ENCODE data around the gene SIGLEC1.

The SIGLEC1 gene

DNA sequence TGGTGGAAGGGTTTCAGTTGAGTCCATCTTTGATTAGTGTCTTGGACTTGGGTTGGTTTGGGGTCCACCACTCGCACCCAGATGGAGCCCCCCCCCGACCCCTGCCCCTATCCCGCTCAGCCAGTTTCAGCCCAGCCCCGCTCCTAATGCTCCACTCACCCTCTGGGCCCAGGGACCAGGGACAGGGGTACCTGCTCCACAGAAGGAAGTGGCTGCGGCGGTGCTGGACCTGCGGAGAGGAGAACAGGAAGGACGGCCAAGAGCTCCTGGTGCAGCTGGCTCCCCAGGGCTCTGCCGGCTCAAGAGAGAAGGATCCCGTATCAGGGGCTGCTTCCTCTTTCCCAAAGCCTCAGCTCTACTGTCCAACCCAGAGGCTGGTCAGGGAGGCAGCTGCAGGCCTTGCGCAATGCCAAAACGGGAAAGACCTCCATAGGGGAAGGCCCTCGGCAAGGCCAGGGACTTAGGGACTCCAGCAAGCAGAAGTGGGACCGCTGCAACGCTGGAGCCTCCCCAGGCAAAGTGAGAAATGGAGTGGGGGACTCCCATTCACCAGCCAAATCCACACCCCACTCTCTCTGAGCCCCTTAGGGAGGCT lies at the start of gene SIGLEC1:
TSS of gene SIGLEC1 (minus strand) at position 322 of the 595 bp plus-strand sequence. CDS start 5,472 bp downstream, outside the sequence.
- no peaks in the 10 kb centered on the region for H3K36me3 ChIP-seq (ENCODE audit: control insufficient read depth in 2 of 2, insufficient read depth in 2 of 2, low read length in 2 of 2)
- H3K9me3 ChIP-seq (ENCODE audit: control insufficient read depth in 2 of 2, low read length in 2 of 2): no peaks in the 10 kb centered on the region
- H3K9ac ChIP-seq (ENCODE audit: low read length in 2 of 2): no peak within 1 kb of the TSS
- H3K27me3 ChIP-seq (ENCODE audit: control insufficient read depth in 1 of 2, insufficient read depth in 2 of 2, low read length in 2 of 2): no peaks in the 10 kb centered on the region
- no peak within 1 kb of the TSS for H3K27ac ChIP-seq (ENCODE audit: low read length)
- H3K4me1 ChIP-seq (ENCODE audit: control insufficient read depth, insufficient read depth, low read length): peaks cover 9% of the 10 kb centered on the region
- no peak within 1 kb of the TSS for H3K4me3 ChIP-seq (ENCODE audit: low read length in 2 of 2)

GRCh38 chr20:3760655-3761348 lies 48.4 kb upstream of the SIGLEC1 start:
- H3K27me3 ChIP-seq (ENCODE audit: control insufficient read depth in 1 of 2, insufficient read depth in 2 of 2, low read length in 2 of 2): no peaks in the 10 kb centered on the region
- H3K4me1 ChIP-seq (ENCODE audit: control insufficient read depth, insufficient read depth, low read length): peaks cover 64% of the 10 kb centered on the region

GRCh38 chr20:3759884-3760283 lies 47.5 kb upstream of the SIGLEC1 start:
- H3K9me3 ChIP-seq (ENCODE audit: control insufficient read depth in 2 of 2, low read length in 2 of 2): no peaks in the 10 kb centered on the region
- peaks cover 28 to 29% of the 10 kb centered on the region in 2 donors for H3K36me3 ChIP-seq (ENCODE audit: control insufficient read depth in 2 of 2, insufficient read depth in 2 of 2, low read length in 2 of 2)
- H3K4me1 ChIP-seq (ENCODE audit: control insufficient read depth, insufficient read depth, low read length): peaks cover 54% of the 10 kb centered on the region
- no peaks in the 10 kb centered on the region for H3K27me3 ChIP-seq (ENCODE audit: control insufficient read depth in 1 of 2, insufficient read depth in 2 of 2, low read length in 2 of 2)
- peak overlapping the region in 1 of 2 donors; percentile 13 for H3K9ac ChIP-seq (ENCODE audit: low read length in 2 of 2)
- peak overlapping the region; percentile 89 for H3K27ac ChIP-seq (ENCODE audit: low read length)
- H3K4me3 ChIP-seq (ENCODE audit: low read length in 2 of 2): peak overlapping the region in 1 of 2 donors; percentile 15

More at GRCh38 chr20:3760655-3761348, 48.4 kb upstream of the SIGLEC1 start:
- Histone ChIP-seq H3K27ac (ENCODE audit: low read length) (peak overlapping the region; percentile 89), H3K9ac (ENCODE audit: low read length in 2 of 2) (peak overlapping the region in 1 of 2 donors; percentile 36), H3K9me3 (ENCODE audit: control insufficient read depth in 2 of 2, low read length in 2 of 2) (no peaks in the 10 kb centered on the region), H3K4me3 (ENCODE audit: low read length in 2 of 2) (peak overlapping the region in 1 of 2 donors; percentile 1), H3K36me3 (ENCODE audit: control insufficient read depth in 2 of 2, insufficient read depth in 2 of 2, low read length in 2 of 2) (peaks cover 21 to 23% of the 10 kb centered on the region in 2 donors)

DNA sequence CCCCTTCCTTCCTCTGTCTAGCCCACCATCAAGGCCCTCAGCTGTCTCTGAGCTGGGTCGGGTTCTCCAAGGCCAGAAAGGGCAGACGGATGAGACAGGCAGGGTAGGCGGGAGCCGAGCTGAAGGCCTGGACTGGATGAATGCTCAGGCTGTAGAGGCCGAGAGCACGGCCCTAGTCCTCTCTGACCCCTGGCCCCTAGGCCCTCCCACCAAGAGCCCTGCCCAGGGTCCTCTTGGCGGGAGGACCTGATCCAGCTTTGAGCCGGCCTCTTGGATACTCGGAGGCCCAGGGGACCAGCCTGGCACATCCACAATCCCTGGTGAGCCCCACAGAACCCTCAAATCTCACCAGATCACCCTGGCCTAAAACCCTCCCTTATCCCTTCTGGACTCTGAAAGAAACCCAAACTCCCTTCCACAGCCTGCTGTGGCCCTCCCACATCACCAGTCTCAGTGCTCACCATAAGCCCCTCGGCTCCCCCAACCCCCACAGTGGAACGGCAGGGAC lies 47.0 kb upstream of the SIGLEC1 start:
- peaks cover 30 to 31% of the 10 kb centered on the region in 2 donors for H3K36me3 ChIP-seq (ENCODE audit: control insufficient read depth in 2 of 2, insufficient read depth in 2 of 2, low read length in 2 of 2)
- peaks cover 49% of the 10 kb centered on the region for H3K4me1 ChIP-seq (ENCODE audit: control insufficient read depth, insufficient read depth, low read length)
- H3K9ac ChIP-seq (ENCODE audit: low read length in 2 of 2): peak overlapping the region in 1 of 2 donors; percentile 51
- H3K9me3 ChIP-seq (ENCODE audit: control insufficient read depth in 2 of 2, low read length in 2 of 2): no peaks in the 10 kb centered on the region
- no peaks in the 10 kb centered on the region for H3K27me3 ChIP-seq (ENCODE audit: control insufficient read depth in 1 of 2, insufficient read depth in 2 of 2, low read length in 2 of 2)
- peak overlapping the region; percentile 89 for H3K27ac ChIP-seq (ENCODE audit: low read length)
- peak overlapping the region in 1 of 2 donors; percentile 15 for H3K4me3 ChIP-seq (ENCODE audit: low read length in 2 of 2)

GRCh38 chr20:3758566-3758965 lies 46.2 kb upstream of the SIGLEC1 start:
- Histone ChIP-seq H3K36me3 (ENCODE audit: control insufficient read depth in 2 of 2, insufficient read depth in 2 of 2, low read length in 2 of 2) (peaks cover 31 to 32% of the 10 kb centered on the region in 2 donors), H3K27ac (ENCODE audit: low read length) (peak overlapping the region; percentile 89), H3K9me3 (ENCODE audit: control insufficient read depth in 2 of 2, low read length in 2 of 2) (no peaks in the 10 kb centered on the region), H3K4me3 (ENCODE audit: low read length in 2 of 2) (no peak overlapping the region), H3K9ac (ENCODE audit: low read length in 2 of 2) (peak overlapping the region in 1 of 2 donors; percentile 51), H3K27me3 (ENCODE audit: control insufficient read depth in 1 of 2, insufficient read depth in 2 of 2, low read length in 2 of 2) (no peaks in the 10 kb centered on the region), H3K4me1 (ENCODE audit: control insufficient read depth, insufficient read depth, low read length) (peaks cover 44% of the 10 kb centered on the region)

DNA sequence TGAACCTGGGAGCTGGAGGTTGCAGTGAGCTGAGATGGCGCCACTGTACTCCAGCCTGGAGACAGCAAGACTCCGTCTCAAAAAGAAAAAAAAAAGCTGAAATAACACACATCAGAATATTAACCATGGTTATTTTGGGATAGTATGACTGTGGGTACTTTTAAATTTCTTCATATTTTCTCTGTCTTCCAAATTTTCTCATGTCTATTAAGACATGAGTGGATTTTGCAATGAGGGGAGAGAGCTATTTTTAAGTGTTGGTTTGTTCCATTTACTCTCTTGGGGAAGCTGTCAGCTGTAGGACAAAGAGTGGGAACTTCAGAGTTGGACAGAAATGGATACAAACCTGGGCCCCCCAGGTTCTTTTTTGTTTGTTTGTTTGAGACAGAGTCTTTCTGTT lies 44.9 kb upstream of the SIGLEC1 start:
- no peaks in the 10 kb centered on the region for H3K9me3 ChIP-seq (ENCODE audit: control insufficient read depth in 2 of 2, low read length in 2 of 2)
- no peaks in the 10 kb centered on the region for H3K27me3 ChIP-seq (ENCODE audit: control insufficient read depth in 1 of 2, insufficient read depth in 2 of 2, low read length in 2 of 2)
- no peak overlapping the region for H3K27ac ChIP-seq (ENCODE audit: low read length)
- no peak overlapping the region for H3K4me3 ChIP-seq (ENCODE audit: low read length in 2 of 2)
- no peak overlapping the region for H3K9ac ChIP-seq (ENCODE audit: low read length in 2 of 2)
- peaks cover 50% of the 10 kb centered on the region for H3K4me1 ChIP-seq (ENCODE audit: control insufficient read depth, insufficient read depth, low read length)
- H3K36me3 ChIP-seq (ENCODE audit: control insufficient read depth in 2 of 2, insufficient read depth in 2 of 2, low read length in 2 of 2): peaks cover 32 to 33% of the 10 kb centered on the region in 2 donors

DNA sequence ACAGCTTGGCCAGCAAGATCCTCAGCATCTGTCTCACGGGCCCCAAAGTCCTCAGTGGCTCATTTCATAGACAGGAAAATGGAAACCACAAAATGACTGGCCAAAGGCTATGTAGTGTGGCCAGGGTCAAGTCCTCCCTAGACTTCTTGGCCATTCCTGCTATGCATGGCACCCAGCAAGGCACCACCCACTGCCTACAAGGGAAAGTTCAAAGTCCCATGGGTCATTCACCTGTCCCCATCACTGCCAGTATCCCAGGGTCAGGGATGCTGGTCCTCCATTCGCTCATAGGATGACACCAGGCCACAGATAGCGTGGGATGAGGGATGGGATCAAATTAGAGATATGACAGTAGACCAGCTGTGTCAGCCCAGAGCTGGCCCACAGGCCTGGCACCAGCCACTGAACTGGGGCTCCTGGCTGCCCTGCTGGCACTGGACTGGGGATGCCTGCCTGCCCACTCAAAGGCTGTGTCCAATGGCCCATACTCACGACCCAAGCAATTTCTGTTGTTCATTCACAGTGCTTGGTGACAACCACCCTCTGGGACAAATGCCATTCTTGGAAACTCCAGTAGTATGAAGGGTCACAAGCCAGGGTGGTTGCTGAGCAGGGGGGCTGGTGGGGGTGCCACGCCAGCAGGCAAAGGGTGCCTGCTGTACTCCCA lies 43.5 kb upstream of the SIGLEC1 start:
- peaks cover 35 to 36% of the 10 kb centered on the region in 2 donors for H3K36me3 ChIP-seq (ENCODE audit: control insufficient read depth in 2 of 2, insufficient read depth in 2 of 2, low read length in 2 of 2)

GRCh38 chr20:3755269-3755668 lies 42.9 kb upstream of the SIGLEC1 start:
- H3K9ac ChIP-seq (ENCODE audit: low read length in 2 of 2): no peak overlapping the region

More for the DNA sequence above, 43.5 kb upstream of the SIGLEC1 start:
- Histone ChIP-seq H3K27me3 (ENCODE audit: control insufficient read depth in 1 of 2, insufficient read depth in 2 of 2, low read length in 2 of 2) (no peaks in the 10 kb centered on the region), H3K9me3 (ENCODE audit: control insufficient read depth in 2 of 2, low read length in 2 of 2) (no peaks in the 10 kb centered on the region), H3K27ac (ENCODE audit: low read length) (no peak overlapping the region), H3K4me3 (ENCODE audit: low read length in 2 of 2) (no peak overlapping the region), H3K9ac (ENCODE audit: low read length in 2 of 2) (no peak overlapping the region), H3K4me1 (ENCODE audit: control insufficient read depth, insufficient read depth, low read length) (peaks cover 38% of the 10 kb centered on the region)

GRCh38 chr20:3754276-3754630 lies 41.9 kb upstream of the SIGLEC1 start:
- Histone ChIP-seq H3K9ac (ENCODE audit: low read length in 2 of 2) (no peak overlapping the region), H3K4me3 (ENCODE audit: low read length in 2 of 2) (no peak overlapping the region), H3K27ac (ENCODE audit: low read length) (peak overlapping the region; percentile 31), H3K9me3 (ENCODE audit: control insufficient read depth in 2 of 2, low read length in 2 of 2) (no peaks in the 10 kb centered on the region), H3K27me3 (ENCODE audit: control insufficient read depth in 1 of 2, insufficient read depth in 2 of 2, low read length in 2 of 2) (no peaks in the 10 kb centered on the region), H3K36me3 (ENCODE audit: control insufficient read depth in 2 of 2, insufficient read depth in 2 of 2, low read length in 2 of 2) (peaks cover 33 to 40% of the 10 kb centered on the region in 2 donors), H3K4me1 (ENCODE audit: control insufficient read depth, insufficient read depth, low read length) (peaks cover 21% of the 10 kb centered on the region)

More at GRCh38 chr20:3755269-3755668, 42.9 kb upstream of the SIGLEC1 start:
- no peaks in the 10 kb centered on the region for H3K27me3 ChIP-seq (ENCODE audit: control insufficient read depth in 1 of 2, insufficient read depth in 2 of 2, low read length in 2 of 2)
- H3K36me3 ChIP-seq (ENCODE audit: control insufficient read depth in 2 of 2, insufficient read depth in 2 of 2, low read length in 2 of 2): peaks cover 38 to 41% of the 10 kb centered on the region in 2 donors
- H3K27ac ChIP-seq (ENCODE audit: low read length): no peak overlapping the region
- peaks cover 31% of the 10 kb centered on the region for H3K4me1 ChIP-seq (ENCODE audit: control insufficient read depth, insufficient read depth, low read length)
- no peak overlapping the region for H3K4me3 ChIP-seq (ENCODE audit: low read length in 2 of 2)
- H3K9me3 ChIP-seq (ENCODE audit: control insufficient read depth in 2 of 2, low read length in 2 of 2): no peaks in the 10 kb centered on the region

- no peak overlapping the region for H3K4me3 ChIP-seq (ENCODE audit: low read length in 2 of 2)
- H3K4me1 ChIP-seq (ENCODE audit: control insufficient read depth, insufficient read depth, low read length): peaks cover 15% of the 10 kb centered on the region
- peak overlapping the region; percentile 37 for H3K27ac ChIP-seq (ENCODE audit: low read length)
- no peaks in the 10 kb centered on the region for H3K27me3 ChIP-seq (ENCODE audit: control insufficient read depth in 1 of 2, insufficient read depth in 2 of 2, low read length in 2 of 2)
- peaks cover 32 to 38% of the 10 kb centered on the region in 2 donors for H3K36me3 ChIP-seq (ENCODE audit: control insufficient read depth in 2 of 2, insufficient read depth in 2 of 2, low read length in 2 of 2)
- H3K9ac ChIP-seq (ENCODE audit: low read length in 2 of 2): no peak overlapping the region
- no peaks in the 10 kb centered on the region for H3K9me3 ChIP-seq (ENCODE audit: control insufficient read depth in 2 of 2, low read length in 2 of 2)
Observed at GRCh38 chr20:3753501-3754275, 41.3 kb upstream of the SIGLEC1 start.

All from stomach smooth muscle (tissue), 2 donors.